ENCODE data around the gene RC3H1.
A peak's percentile ranks its signal among the peaks of the same experiment; 100 is the strongest.

DNA sequence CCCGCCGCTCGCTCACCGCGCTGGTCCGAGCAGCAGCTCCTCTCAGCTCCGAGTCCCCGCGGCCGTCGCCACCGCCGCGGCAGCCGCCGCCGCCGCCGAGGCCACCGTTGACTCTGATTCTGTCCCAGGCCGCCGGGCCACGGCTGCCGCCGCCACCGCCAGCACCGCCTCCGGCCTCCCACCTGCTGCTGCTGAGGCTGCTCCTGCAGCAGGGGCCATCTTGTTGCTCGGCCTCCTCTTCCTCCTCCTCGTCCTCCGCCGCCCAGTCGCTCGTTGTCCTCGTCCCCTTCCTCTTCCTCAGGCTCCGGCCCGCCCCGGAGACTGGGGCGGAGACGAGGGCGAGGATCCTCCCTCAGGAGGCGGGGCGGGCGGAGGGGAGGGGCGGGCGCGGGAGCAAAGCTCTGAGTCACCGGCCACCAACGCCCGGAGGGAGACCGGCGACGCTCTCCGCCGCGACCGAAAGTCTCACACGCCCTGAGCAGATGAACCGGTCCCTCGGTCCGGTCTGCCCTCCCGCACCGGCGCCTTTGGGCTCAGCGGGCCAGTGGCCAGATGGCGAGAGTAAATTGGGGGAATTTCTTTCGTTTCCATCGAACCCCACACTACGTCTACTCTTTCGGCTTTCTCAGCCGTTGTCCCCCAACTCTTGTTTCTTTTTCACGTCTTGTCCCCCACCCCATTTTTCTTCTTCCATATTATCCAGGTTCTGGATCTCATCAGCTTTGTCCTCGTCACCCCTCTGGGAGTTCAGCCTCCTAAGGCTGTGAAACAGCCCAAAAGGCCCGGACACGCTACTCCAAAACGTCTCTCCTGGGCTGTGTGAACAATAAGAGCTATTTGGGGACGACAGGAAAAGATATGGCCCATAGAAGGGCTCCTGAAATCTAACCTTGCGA, at the start of gene RC3H1:
- TF ChIP-seq GABPA (IDR thresholded peaks at IDR 0.05 in 1 of 2, conservative IDR thresholded peaks at IDR 0.05 in 1 of 2) (peak in 1 of 2 donors; percentile 65), CTCF (IDR thresholded peaks at IDR 0.05; ENCODE audit: low read depth, low read length, missing input control) (no peak), SP1 (IDR thresholded peaks at IDR 0.05) (peak; percentile 67), HNF4G (IDR thresholded peaks at IDR 0.05) (no peak), YY1 (IDR thresholded peaks at IDR 0.05) (peak; percentile 95), FOXA1 (IDR thresholded peaks at IDR 0.05) (no peak), REST (IDR thresholded peaks at IDR 0.05) (peak; percentile 58), JUND (IDR thresholded peaks at IDR 0.05) (peak; percentile 85 to 95), RXRA (IDR thresholded peaks at IDR 0.05) (peak in 1 of 2 donors; percentile 22), EGR1 (IDR thresholded peaks at IDR 0.05; ENCODE audit: low read depth in 2 of 2) (peak in 1 of 2 donors; percentile 25)
- TF ChIP-seq, protein P1, sequence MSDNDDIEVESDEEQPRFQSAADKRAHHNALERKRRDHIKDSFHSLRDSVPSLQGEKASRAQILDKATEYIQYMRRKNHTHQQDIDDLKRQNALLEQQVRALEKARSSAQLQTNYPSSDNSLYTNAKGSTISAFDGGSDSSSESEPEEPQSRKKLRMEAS (IDR thresholded peaks at IDR 0.05) = no peak

All from liver (tissue), 3 donors.